Stimulated activated CD8-positive, alpha-beta memory T cell treated with anti-CD3 and anti-CD28 coated beads, Interleukin-4, amount 100 ng/mL, for 48 hours (primary cell): ENCODE results near the gene TJP3.
A peak's percentile ranks its signal among the peaks of the same experiment; 100 is the strongest.

Experiments used
- DNase-seq: peaks from one replicate; pipeline ENCODE4 v3.0.0-alpha.2; 2020

The TJP3 gene

DNA sequence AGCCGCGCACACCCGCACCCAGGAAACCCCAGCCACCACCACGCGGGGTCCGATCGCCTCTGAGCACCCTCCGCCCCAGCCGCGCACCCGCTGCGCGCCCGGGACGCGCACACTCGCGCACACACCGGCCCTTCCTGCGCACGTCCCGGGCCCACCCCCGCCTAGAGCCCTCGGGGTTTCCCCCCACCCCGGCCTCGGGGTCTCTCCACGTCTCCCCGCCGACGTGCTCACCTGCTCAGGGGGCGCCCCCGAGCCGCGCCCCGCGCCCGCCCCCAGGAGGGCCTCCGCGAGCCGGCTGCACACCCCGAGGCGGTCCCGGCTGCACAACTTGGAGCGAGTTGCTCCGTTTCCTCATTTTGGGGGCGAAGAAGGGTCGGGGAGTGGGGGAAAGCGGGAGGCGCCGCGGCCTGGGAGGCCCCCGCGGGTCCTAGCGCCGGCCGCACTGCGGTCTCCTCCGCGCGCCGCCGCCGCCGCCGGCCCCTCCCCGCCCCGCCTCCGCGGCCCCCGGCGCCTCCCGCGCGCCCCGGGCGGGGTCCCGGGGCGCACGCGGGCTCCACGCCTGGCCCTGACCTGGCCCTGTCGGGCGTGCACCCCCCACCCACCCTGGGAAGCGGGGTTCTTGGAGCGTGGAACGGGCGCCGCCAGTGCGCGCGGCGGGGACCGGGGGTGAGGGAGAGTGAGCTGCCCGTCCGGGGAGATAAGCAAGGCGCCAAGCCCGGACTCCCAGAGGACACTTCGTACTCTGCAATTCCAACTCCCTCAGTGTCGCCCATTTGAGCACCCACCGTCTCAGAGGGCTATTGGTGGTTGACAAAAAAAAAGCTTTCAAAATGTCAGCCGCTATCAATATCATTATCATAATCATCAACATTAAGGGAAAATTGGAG lies 78.0 kb downstream of the TJP3 start, which contains the start of gene MATK:
TSS of gene MATK (minus strand) at position 444 of the 887 bp plus-strand sequence. CDS start 1,246 bp downstream, outside the sequence.
- peak; percentile 37 for DNase-seq

- DNase-seq: no peak
Observed at GRCh38 chr19:3788996-3789778, 81.0 kb downstream of the TJP3 start.

DNA sequence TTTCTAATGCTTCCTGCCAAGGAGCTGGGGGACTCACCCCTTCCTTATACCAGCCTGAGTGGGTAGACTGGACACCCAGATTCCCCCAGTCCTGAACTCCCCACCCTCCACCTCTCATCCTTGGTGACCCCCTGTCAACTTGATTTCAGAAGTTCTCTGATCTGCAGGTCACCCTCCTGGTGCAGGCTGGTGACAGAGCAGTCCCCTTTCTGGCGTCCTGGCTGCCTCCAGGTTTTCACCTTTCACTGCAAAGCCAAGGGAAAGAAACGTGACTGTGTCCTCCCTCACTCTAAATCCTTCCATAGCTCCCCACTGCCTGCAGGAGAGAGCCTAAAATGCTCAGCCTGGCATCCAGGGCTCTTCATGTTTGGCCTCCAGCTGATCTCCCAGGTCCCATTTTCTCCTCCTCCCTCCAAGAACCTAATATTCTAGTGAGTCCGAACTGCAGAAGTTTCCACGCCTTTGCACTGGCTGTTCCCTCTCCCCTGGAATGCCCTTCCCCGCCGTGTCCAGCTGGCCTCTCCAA lies 82.1 kb downstream of the TJP3 start:
- DNase-seq: no peak

- DNase-seq: no peak
Observed at GRCh38 chr19:3790941-3791340, 82.8 kb downstream of the TJP3 start.

- no peak for DNase-seq
Observed at GRCh38 chr19:3792114-3792513, 83.9 kb downstream of the TJP3 start.

DNA sequence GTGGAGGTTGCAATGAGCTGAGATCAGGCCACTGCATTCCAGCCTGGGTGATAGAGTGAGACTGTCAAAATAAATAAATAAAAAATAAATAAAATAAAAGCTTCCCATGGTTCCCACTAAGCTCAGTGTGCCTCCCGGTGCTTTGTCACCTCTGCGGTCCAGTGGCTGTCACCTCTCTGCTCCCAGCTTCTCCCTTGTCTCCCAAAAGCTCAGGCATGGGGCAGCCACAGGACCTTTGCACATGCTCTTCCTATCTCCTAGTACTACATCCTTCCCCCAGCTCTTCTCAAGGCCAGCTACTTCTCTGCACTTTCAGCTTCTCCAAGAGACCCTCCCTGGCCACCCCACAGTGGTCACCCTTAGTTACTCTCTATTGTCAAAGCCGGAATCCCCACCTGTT lies 85.6 kb downstream of the TJP3 start:
- DNase-seq: no peak

- DNase-seq: no peak
Observed at GRCh38 chr19:3796358-3796757, 88.2 kb downstream of the TJP3 start.

DNA sequence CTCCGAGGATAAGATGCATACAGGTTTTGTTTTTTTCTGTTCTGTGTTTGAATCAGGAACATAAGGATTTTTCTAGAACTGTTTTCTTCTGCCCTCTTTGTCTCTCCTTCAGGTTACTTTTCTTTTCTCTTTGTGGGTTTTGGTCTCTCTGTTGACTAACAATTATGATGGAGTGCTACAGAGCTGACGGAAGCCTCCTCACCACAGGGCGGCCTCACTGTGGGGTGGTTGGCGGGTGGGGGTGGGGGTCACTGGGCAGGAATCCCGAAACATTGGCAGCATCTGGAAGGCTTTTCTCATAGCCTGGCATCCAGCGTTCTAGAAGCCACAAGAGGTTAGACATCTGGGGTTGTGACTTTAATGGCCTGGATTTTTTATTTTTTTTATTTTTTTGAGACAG lies 90.0 kb downstream of the TJP3 start:
- no peak for DNase-seq
